AG09309 (cell line): ENCODE data around the gene TRMT6.

Source experiments
- DNase-seq: peaks from one replicate; pipeline ENCODE4 v3.0.0-alpha.2; 2010; ENCODE audit warnings: low read depth
- H3K4me3 ChIP-seq: 2 replicates; pipeline ENCODE4 v1.5.1; 2011; ENCODE audit warnings: mild to moderate bottlenecking, low read depth, low read length, moderate library complexity; ENCODE audit not compliant: control insufficient read depth
- TF ChIP-seq, protein P1 (sequence below): IDR thresholded peaks from 2 replicates; pipeline ENCODE4 v1.5.1; 2011; ENCODE audit warnings: mild to moderate bottlenecking, low read depth, low read length, inconsistent platforms; ENCODE audit not compliant: insufficient read depth, control insufficient read depth; ENCODE audit errors: missing control alignments

Gene TRMT6

DNA sequence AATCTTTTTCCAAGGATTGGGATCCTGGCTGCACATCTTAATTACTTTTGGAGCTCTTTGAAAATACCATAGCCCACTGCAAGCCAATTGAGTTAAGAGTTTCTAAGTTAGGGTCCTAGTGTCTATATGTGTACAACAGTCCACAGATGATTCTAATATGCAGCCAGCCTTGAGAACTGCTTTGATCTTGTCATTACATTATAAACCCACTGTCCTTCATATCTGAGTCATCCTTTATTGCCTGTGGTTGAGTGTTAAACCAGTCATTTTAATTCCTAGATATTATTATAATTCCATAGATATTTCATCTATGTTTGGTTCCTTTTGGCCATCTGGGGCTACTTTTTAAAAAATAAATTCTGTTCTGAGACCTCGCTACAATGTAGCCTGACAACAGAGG lies 24.2 kb upstream of the TRMT6 start:
- no peak for DNase-seq
- TF ChIP-seq, protein P1, sequence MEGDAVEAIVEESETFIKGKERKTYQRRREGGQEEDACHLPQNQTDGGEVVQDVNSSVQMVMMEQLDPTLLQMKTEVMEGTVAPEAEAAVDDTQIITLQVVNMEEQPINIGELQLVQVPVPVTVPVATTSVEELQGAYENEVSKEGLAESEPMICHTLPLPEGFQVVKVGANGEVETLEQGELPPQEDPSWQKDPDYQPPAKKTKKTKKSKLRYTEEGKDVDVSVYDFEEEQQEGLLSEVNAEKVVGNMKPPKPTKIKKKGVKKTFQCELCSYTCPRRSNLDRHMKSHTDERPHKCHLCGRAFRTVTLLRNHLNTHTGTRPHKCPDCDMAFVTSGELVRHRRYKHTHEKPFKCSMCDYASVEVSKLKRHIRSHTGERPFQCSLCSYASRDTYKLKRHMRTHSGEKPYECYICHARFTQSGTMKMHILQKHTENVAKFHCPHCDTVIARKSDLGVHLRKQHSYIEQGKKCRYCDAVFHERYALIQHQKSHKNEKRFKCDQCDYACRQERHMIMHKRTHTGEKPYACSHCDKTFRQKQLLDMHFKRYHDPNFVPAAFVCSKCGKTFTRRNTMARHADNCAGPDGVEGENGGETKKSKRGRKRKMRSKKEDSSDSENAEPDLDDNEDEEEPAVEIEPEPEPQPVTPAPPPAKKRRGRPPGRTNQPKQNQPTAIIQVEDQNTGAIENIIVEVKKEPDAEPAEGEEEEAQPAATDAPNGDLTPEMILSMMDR: no peak

DNA sequence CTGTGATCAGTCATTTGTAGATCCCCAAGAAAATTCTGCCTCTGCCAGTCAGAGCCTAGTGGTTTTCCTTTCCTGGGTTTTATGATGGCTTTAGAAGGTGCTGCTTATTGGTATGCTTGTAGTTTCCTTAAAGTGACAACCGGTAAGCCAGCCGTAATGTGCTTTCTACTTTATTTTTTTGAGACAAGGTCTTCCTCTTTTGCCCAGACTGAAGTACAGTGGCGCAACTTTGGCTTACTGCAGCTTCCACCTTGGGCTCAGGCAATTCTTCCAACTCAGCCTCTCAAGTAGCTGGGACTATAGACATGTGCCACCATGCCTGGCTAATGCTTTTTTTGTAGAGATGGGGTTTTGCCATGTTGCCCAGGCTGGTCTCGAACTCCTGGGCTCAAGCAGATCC lies 23.6 kb upstream of the TRMT6 start:
- TF ChIP-seq, protein P1: no peak
- DNase-seq: no peak

More for the DNA sequence above, 24.2 kb upstream of the TRMT6 start:
- no peak overlapping the region for H3K4me3 ChIP-seq

DNA sequence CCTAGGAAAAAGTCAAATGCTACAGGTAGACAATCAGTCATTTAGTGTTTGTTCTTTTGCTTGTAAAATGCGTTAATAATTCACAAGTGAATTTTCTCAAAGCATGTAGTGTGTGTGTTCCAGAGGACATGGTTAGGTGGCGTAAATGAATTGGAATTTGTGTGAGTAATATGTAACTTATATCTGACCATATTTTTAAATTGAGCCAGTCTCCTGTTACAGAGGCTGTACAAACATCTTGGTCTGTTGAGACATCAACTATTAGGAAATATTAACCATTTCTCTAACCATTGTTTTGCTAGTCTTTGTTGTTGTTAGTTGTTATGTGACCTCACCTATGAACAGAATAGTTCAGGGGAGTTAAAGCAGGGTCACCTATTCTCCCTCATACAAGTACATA lies 22.8 kb upstream of the TRMT6 start:
- no peak for DNase-seq
- H3K4me3 ChIP-seq: no peak overlapping the region
- TF ChIP-seq, protein P1: no peak

More for the DNA sequence above, 23.6 kb upstream of the TRMT6 start:
- no peak overlapping the region for H3K4me3 ChIP-seq

DNA sequence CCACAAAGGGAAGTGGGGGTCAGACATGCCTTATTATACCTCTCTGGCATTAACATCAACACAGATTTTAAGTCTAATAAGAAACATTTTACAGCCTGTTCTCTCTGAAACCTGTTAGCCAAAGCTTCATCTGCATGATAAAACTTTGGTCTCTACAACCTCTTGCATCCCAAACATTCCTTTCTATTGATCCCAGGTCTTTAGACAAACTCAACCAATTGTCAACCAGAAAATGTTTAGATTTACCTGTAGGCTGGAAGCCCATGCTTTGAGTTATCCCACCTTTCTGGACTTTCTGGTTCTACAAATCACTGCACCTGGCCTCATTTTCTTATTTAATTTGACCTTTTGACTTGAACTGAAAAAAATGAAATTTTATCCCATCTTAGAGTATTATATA lies 20.9 kb upstream of the TRMT6 start:
- TF ChIP-seq, protein P1: no peak
- no peak for DNase-seq
- no peak overlapping the region for H3K4me3 ChIP-seq

DNA sequence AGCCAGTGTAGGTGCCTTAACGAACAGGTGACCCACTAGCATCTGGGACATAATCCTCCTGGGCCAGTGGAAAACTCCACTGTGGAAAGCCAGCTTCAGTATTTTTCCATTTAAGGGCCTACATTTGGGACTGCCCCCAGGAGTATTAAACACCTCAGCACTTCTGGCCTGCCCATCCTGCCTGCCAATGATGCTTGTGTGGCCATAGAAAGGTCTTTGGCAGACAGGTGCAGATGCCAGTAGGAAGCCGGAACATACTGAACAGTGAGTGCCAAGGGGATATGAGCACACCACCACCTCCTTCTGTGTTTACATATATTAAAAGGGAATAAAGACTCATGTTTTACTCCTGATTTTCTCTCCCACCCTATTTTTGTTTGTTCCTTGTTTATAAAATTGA lies 20.0 kb upstream of the TRMT6 start:
- DNase-seq: no peak
- TF ChIP-seq, protein P1: no peak
- H3K4me3 ChIP-seq: no peak overlapping the region

DNA sequence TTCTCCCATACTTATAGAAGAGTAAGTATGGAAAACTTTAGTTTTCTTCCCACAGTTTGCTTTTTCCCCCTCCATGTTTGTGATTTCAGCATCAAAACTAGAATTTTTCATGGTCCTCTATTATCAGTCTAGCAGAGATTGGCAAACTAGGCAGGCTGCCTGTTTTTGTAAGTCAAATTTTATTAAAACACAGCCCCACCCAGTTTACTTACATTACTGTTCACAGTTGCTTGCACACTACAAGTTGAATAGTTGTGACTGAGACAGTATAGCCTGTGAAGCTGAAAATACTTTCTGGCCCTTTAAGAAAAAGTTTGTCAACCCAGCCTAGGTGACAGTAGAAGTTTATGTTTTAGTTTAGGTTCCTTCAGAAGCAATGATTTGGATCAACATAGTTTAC lies 19.6 kb upstream of the TRMT6 start:
- TF ChIP-seq, protein P1: no peak
- no peak overlapping the region for H3K4me3 ChIP-seq
- DNase-seq: no peak
